Coronary artery (tissue), 2 donors: ENCODE measurements around the gene PADI2.

Experiments
- DNase-seq: peaks from one replicate; pipeline ENCODE4 v3.0.0-alpha.2; 2017; ENCODE audit warnings: low spot score
- H3K27ac ChIP-seq, 2 donors: fragments of 200-600 bp; sonication (generic); one replicate each; pipeline ENCODE4 v1.5.1; 2016 to 2019
- H3K4me3 ChIP-seq: fragments of 200-600 bp; sonication (generic); 2 replicates; pipeline ENCODE4 v1.5.1; 2016; ENCODE audit warnings: mild to moderate bottlenecking, moderate library complexity
- CTCF ChIP-seq: fragments of 200-600 bp; sonication (generic); IDR thresholded peaks from one replicate; pipeline ENCODE4 v1.5.1; 2019; ENCODE audit warnings: antibody characterized with exemption

Gene PADI2

GRCh38 chr1:17117451-17118265 lies 1.6 kb downstream of the PADI2 start:
- Histone ChIP-seq H3K27ac (no peak overlapping the region), H3K4me3 (no peak overlapping the region)
- no peak for TF ChIP-seq CTCF
- no peak for DNase-seq

- H3K4me3 ChIP-seq: no peak overlapping the region
Measured at GRCh38 chr1:17116643-17117042, 2.6 kb downstream of the PADI2 start.

GRCh38 chr1:17113963-17114362 lies 5.3 kb downstream of the PADI2 start:
- no peak overlapping the region for H3K4me3 ChIP-seq
- no peak for DNase-seq
- TF ChIP-seq CTCF: no peak
- no peak overlapping the region for H3K27ac ChIP-seq

More at GRCh38 chr1:17116643-17117042, 2.6 kb downstream of the PADI2 start:
- DNase-seq: no peak
- no peak overlapping the region for H3K27ac ChIP-seq
- no peak for TF ChIP-seq CTCF

- DNase-seq: no peak
- Histone ChIP-seq H3K4me3 (no peak overlapping the region), H3K27ac (no peak overlapping the region)
- TF ChIP-seq CTCF: no peak
Measured at GRCh38 chr1:17112496-17113236, 6.6 kb downstream of the PADI2 start.

- H3K27ac ChIP-seq: no peak overlapping the region
- H3K4me3 ChIP-seq: no peak overlapping the region
- DNase-seq: no peak
- no peak for TF ChIP-seq CTCF
Measured at GRCh38 chr1:17112076-17112475, 7.2 kb downstream of the PADI2 start.

- no peak overlapping the region for H3K27ac ChIP-seq
- no peak overlapping the region for H3K4me3 ChIP-seq
- no peak for TF ChIP-seq CTCF
- DNase-seq: no peak
Measured at GRCh38 chr1:17110555-17110926, 8.7 kb downstream of the PADI2 start.
